Daoy (cell line): ENCODE results near the gene GLTP. TPM values are rescaled to one million over a fixed set of nuclear protein-coding genes. Genes with fewer than 3 reads are reported as not detected.
"Not testable (repeated sequence)": the region's sequence is repeated elsewhere in the genome, so short reads cannot be mapped to it uniquely, and the experiment has no call there.

Source experiments
- DNase-seq: peaks from one replicate; pipeline ENCODE4 v3.0.0-alpha.2; 2015; ENCODE audit warnings: low read depth
- total RNA-seq: library from RNA; depleted of rRNA; stranded (reverse); fragments of >200 nt; shearing (Covaris generic); gene quantifications from 2 replicates; pipeline ENCODE4 v1.2.3, GENCODE V29; 2014; rRNA removed

GLTP gene
- total RNA-seq = 47.4 and 49.7 TPM in 2 replicates

- DNase-seq = peak; percentile 94
Measured at GRCh38 chr12:109880043-109880931, at the start of gene GLTP. Gene GLTP (minus strand): TSS chr12:109880541. CDS start chr12:109880374, 167 bp downstream.

GRCh38 chr12:109929326-109929725, 49.0 kb upstream of the GLTP start:
- not testable (repeated sequence) for DNase-seq

GRCh38 chr12:109928058-109928656, 47.8 kb upstream of the GLTP start:
- DNase-seq = no peak

GRCh38 chr12:109927622-109928021, 47.3 kb upstream of the GLTP start:
- peak; percentile 49 for DNase-seq

- DNase-seq = no peak
Measured at GRCh38 chr12:109926488-109927210, 46.3 kb upstream of the GLTP start.

GRCh38 chr12:109926016-109926415, 45.7 kb upstream of the GLTP start:
- no peak for DNase-seq

- DNase-seq = no peak
Measured at GRCh38 chr12:109925185-109925840, 45.0 kb upstream of the GLTP start.

GRCh38 chr12:109923481-109924245, 43.3 kb upstream of the GLTP start:
- DNase-seq = no peak

GRCh38 chr12:109923038-109923437, 42.7 kb upstream of the GLTP start:
- no peak for DNase-seq

GRCh38 chr12:109921982-109922381, 41.6 kb upstream of the GLTP start:
- no peak for DNase-seq

GRCh38 chr12:109920261-109920780, 40.0 kb upstream of the GLTP start:
- no peak for DNase-seq

- DNase-seq = no peak
Measured at GRCh38 chr12:109919456-109919855, 39.1 kb upstream of the GLTP start.

GRCh38 chr12:109916045-109916444, 35.7 kb upstream of the GLTP start:
- no peak for DNase-seq

GRCh38 chr12:109915171-109916040, 35.1 kb upstream of the GLTP start:
- DNase-seq = no peak

- DNase-seq = no peak
Measured at GRCh38 chr12:109914461-109914860, 34.1 kb upstream of the GLTP start.

- no peak for DNase-seq
Measured at GRCh38 chr12:109912855-109913321, 32.5 kb upstream of the GLTP start.

GRCh38 chr12:109910969-109911348, 30.6 kb upstream of the GLTP start:
- DNase-seq = peak; percentile 55

GRCh38 chr12:109910254-109910968, 30.1 kb upstream of the GLTP start:
- DNase-seq = no peak

- DNase-seq = no peak
Measured at GRCh38 chr12:109905301-109905700, 25.0 kb upstream of the GLTP start.
